AG04450 (cell line): ENCODE data around the gene MUCL3. TPM values are rescaled to one million over a fixed set of nuclear protein-coding genes. Genes with fewer than 3 reads are reported as not detected.
"Not testable (repeated sequence)": the region's sequence is repeated elsewhere in the genome, so short reads cannot be mapped to it uniquely, and the experiment has no call there.

Experiments used
- CTCF ChIA-PET: fragments of 300-600, 350-600 bp; formaldehyde crosslinking; extraction: SDS; loops from one replicate; lab custom pipeline; 2022; ENCODE audit warnings: antibody characterized with exemption, inconsistent platforms; lab: Charles Lee
- POLR2A ChIA-PET: fragments of 350-600 bp; formaldehyde crosslinking; extraction: SDS; loops from one replicate; lab custom pipeline; 2021; ENCODE audit warnings: antibody characterized with exemption, inconsistent platforms; lab: Yijun Ruan, JAX
- DNase-seq: peaks from one replicate; pipeline ENCODE4 v3.0.0-alpha.2; 2011; ENCODE audit warnings: low read depth, low spot score
- H3K27ac ChIP-seq: one replicate; pipeline ENCODE4 v1.5.1; 2012; ENCODE audit warnings: low read depth, low read length, control low read depth
- H3K27me3 ChIP-seq: one replicate; pipeline ENCODE4 v1.6.0; 2012; ENCODE audit warnings: low read length; ENCODE audit not compliant: control insufficient read depth, insufficient read depth
- H3K4me3 ChIP-seq: 2 replicates; pipeline ENCODE4 v1.5.1; 2011; ENCODE audit warnings: mild to moderate bottlenecking, low read depth, low read length, control low read depth
- H3K9me3 ChIP-seq: 2 replicates; pipeline ENCODE4 v1.5.1; 2012; ENCODE audit warnings: low read length; ENCODE audit not compliant: control insufficient read depth, insufficient read depth
- CTCF ChIP-seq: IDR thresholded peaks from 2 replicates; pipeline ENCODE4 v1.5.1; 2011; ENCODE audit warnings: low read depth, low read length, control low read depth, inconsistent platforms
- polyA plus RNA-seq: library from polyadenylated mRNA; depleted of rRNA; stranded (reverse); fragments of >200 nt; gene quantifications from 2 replicates; pipeline ENCODE4 v1.2.3, GENCODE V29; 2011

MUCL3 gene
- polyA plus RNA-seq, 1 experiment, result not detected

GRCh38 chr6:30926644-30927043, 14.1 kb upstream of the MUCL3 start:
- ChIA-PET POLR2A (interaction anchor here (0.7 kb wide), 1 partner anchor 9 kb away, joined by 3 read pairs; no protein-coding TSS in a partner anchor), CTCF (interaction anchor here (1.0 to 1.9 kb wide), 5 partner anchors 11 to 161 kb away, joined by 4 to 9 read pairs (median 5); no protein-coding TSS in a partner anchor)
- no peak for TF ChIP-seq CTCF
- no peak overlapping the region for H3K4me3 ChIP-seq
- H3K27ac ChIP-seq, result no peak overlapping the region
- H3K9me3 ChIP-seq, result peaks cover 5% of the 10 kb centered on the region
- DNase-seq, result no peak
- H3K27me3 ChIP-seq, result peaks cover under 1% of the 10 kb centered on the region

- H3K27ac ChIP-seq, H3K4me3 ChIP-seq, H3K27me3 ChIP-seq, H3K9me3 ChIP-seq, DNase-seq: not testable (repeated sequence)
- ChIA-PET CTCF (interaction anchor here (1.0 to 1.9 kb wide), 5 partner anchors 11 to 160 kb away, joined by 4 to 9 read pairs (median 5); no protein-coding TSS in a partner anchor), POLR2A (interaction anchor here (0.7 kb wide), 1 partner anchor 9 kb away, joined by 3 read pairs; no protein-coding TSS in a partner anchor)
Measured at GRCh38 chr6:30927080-30927479, 13.7 kb upstream of the MUCL3 start.

GRCh38 chr6:30928677-30929076, 12.1 kb upstream of the MUCL3 start:
- no peak for DNase-seq
- CTCF ChIA-PET, result interaction anchor here (0.6 to 2.5 kb wide), 3 partner anchors 14 to 142 kb away, joined by 3 to 14 read pairs (median 7); partner anchors contain the start of gene VARS2
- POLR2A ChIA-PET, result no interaction called here
- Histone ChIP-seq H3K4me3 (no peak overlapping the region), H3K27me3 (peaks cover 7% of the 10 kb centered on the region), H3K27ac (no peak overlapping the region), H3K9me3 (peaks cover 5% of the 10 kb centered on the region)
- TF ChIP-seq CTCF, result no peak

- Histone ChIP-seq H3K27ac (no peak overlapping the region), H3K9me3 (peaks cover 5% of the 10 kb centered on the region), H3K27me3 (peaks cover 9% of the 10 kb centered on the region), H3K4me3 (no peak overlapping the region)
- no peak for DNase-seq
- ChIA-PET POLR2A (no interaction called here), CTCF (interaction anchor here (1.1 to 2.5 kb wide), 3 partner anchors 16 to 157 kb away, joined by 3 to 14 read pairs (median 5); partner anchors contain the start of gene VARS2)
- no peak for TF ChIP-seq CTCF
Measured at GRCh38 chr6:30930506-30930905, 10.3 kb upstream of the MUCL3 start.

- ChIA-PET CTCF (interaction anchor here (0.8 to 2.5 kb wide), 6 partner anchors 11 to 156 kb away, joined by 3 to 14 read pairs (median 4); partner anchors contain the start of gene VARS2), POLR2A (no interaction called here)
- peaks cover 12% of the 10 kb centered on the region for H3K27me3 ChIP-seq
- no peak for TF ChIP-seq CTCF
- H3K27ac ChIP-seq, result no peak overlapping the region
- DNase-seq, result no peak
- H3K9me3 ChIP-seq, result peaks cover 5% of the 10 kb centered on the region
- no peak overlapping the region for H3K4me3 ChIP-seq
Measured at GRCh38 chr6:30931272-30931671, 9.5 kb upstream of the MUCL3 start.
